ACC112 (cell line): ENCODE measurements around the gene NFIA.

Source experiments
- H2AFZ ChIP-seq: fragments of 200-600 bp; sonication (generic); one replicate; pipeline ENCODE4 v1.6.0; 2017; ENCODE audit warnings: antibody characterized with exemption, low read length; ENCODE audit not compliant: unreplicated experiment
- H3K27ac ChIP-seq: fragments of 200-600 bp; sonication (generic); 2 replicates; pipeline ENCODE4 v1.5.1; 2014; ENCODE audit warnings: low read depth, mild to moderate bottlenecking, antibody characterized with exemption, low read length, moderate library complexity
- H3K27me3 ChIP-seq: fragments of 200-600 bp; sonication (generic); 2 replicates; pipeline ENCODE4 v1.6.1; 2014; ENCODE audit warnings: mild to moderate bottlenecking, antibody characterized with exemption, low read length, moderate library complexity, mixed read lengths; ENCODE audit not compliant: insufficient read depth
- H3K36me3 ChIP-seq: fragments of 200-600 bp; sonication (generic); 2 replicates; pipeline ENCODE4 v1.6.1; 2016; ENCODE audit warnings: mild to moderate bottlenecking, antibody characterized with exemption, low read length, moderate library complexity, mixed read lengths; ENCODE audit not compliant: insufficient read depth
- H3K4me1 ChIP-seq: fragments of 200-600 bp; sonication (generic); one replicate; pipeline ENCODE4 v1.6.1; 2016; ENCODE audit warnings: low read length, mixed read lengths; ENCODE audit not compliant: insufficient read depth, unreplicated experiment, control insufficient read depth
- H3K4me3 ChIP-seq: fragments of 200-600 bp; sonication (generic); 2 replicates; pipeline ENCODE4 v1.5.1; 2014; ENCODE audit warnings: mild to moderate bottlenecking, low read depth, low read length
- H3K79me2 ChIP-seq: fragments of 200-600 bp; sonication (generic); one replicate; pipeline ENCODE4 v1.6.0; 2016; ENCODE audit warnings: low read length; ENCODE audit not compliant: control insufficient read depth, unreplicated experiment, insufficient read depth

Gene NFIA

DNA sequence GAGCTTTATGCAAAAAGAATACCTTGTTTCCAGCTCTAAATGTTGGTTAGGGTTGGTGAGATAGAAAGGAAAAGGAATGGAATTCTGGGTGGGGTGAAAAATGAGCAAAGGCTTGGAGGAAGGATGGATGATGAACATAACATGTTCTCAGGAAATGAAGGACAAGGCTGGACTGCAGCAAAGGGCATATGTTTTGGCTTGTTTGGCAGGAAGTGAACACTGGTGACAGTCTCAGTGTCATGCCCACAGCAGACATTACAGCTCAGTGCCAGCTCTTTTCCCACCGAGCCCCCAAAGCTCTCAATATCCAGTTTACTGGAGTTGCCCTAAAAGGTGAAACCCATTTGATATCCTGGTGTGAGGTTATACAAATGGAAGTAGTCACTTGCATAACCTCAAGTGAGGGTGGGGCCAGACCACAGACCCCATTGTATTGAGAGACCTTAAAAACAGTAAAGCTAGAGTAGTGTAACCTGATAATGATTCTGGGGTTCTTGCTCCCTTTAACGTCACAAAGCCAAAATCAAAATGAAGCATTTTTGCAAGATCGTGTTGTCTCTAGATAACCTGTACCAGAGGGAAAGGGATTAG lies 270.6 kb downstream of the NFIA start:
- H3K4me3 ChIP-seq: no peak overlapping the region
- no peak overlapping the region for H2AFZ ChIP-seq
- H3K27ac ChIP-seq: no peak overlapping the region
- no peaks in the 10 kb centered on the region for H3K27me3 ChIP-seq
- no peaks in the 10 kb centered on the region for H3K4me1 ChIP-seq
- no peaks in the 10 kb centered on the region for H3K36me3 ChIP-seq
- no peaks in the 10 kb centered on the region for H3K79me2 ChIP-seq

DNA sequence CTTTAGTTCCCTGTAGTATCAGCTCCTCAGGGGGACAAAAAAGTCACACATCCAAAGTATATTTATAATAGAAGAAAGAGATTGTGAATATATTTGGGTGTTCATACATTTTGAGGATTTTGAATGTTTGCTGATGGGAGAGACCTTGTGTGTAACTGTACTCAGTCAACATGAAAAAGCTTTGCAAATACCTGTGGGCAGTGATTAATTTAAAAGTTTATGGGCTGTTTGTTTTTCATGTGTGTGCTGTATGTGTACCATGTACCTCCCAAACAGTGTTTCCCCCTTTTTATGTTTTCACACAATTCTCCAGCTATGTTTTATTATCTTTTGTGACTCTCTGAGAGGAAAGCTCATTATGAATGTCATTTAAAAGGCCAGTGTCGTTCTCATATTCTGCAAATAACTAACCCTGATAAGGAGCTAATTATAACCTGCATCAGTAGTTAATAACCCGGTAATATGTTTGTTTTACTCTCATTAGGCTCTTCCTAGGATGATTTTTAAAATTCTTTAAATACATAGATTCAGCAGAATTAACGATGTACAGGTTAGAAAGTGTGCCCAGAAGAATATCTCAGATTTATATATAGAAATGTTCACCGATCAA lies 271.5 kb downstream of the NFIA start:
- peaks cover 4% of the 10 kb centered on the region for H3K4me1 ChIP-seq
- H3K4me3 ChIP-seq: no peak overlapping the region
- no peak overlapping the region for H2AFZ ChIP-seq
- H3K27me3 ChIP-seq: no peaks in the 10 kb centered on the region
- H3K36me3 ChIP-seq: no peaks in the 10 kb centered on the region
- no peak overlapping the region for H3K27ac ChIP-seq
- no peaks in the 10 kb centered on the region for H3K79me2 ChIP-seq

DNA sequence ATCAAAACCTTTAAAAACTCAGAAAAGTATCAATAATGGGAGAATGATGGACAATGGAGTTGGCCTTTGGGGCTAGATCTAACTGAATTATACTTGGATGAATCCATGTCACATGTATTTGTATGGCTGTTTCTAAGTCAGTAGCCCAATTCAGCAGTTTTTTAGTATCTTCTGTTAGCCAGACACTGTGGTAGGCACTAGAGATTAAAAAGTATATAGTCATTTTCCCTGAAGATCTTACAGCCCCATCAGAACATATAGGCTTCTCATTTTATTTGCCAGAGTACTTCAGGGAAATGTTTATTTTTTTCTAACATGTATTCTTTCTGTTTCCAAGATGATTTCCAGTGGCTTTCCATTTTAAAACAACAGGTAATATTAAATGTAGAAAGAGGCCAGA lies 273.7 kb downstream of the NFIA start:
- Histone ChIP-seq H2AFZ (no peak overlapping the region), H3K4me3 (no peak overlapping the region), H3K27ac (no peak overlapping the region), H3K4me1 (peaks cover 4% of the 10 kb centered on the region), H3K36me3 (no peaks in the 10 kb centered on the region), H3K27me3 (no peaks in the 10 kb centered on the region), H3K79me2 (no peaks in the 10 kb centered on the region)

DNA sequence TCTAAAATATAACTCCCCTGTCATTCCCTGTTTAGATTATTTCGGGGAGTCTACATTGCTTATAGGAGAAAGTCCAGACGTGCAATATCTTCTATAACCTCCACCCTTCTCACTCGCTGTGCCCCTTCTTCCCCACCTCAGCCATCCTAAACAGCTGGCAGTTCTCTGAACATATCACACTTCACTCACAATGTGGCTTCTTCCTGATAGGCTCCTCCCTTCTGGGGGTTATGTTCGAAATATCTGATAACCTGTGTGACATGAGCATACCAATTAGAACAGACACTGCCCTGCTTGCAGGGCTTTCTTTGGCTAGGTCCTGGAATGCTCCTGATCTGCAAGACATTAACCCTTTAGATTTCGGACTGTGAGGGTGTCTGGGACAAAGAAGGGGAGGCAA lies 274.6 kb downstream of the NFIA start:
- Histone ChIP-seq H2AFZ (no peak overlapping the region), H3K79me2 (no peaks in the 10 kb centered on the region), H3K27me3 (no peaks in the 10 kb centered on the region), H3K4me1 (peaks cover 4% of the 10 kb centered on the region), H3K36me3 (no peaks in the 10 kb centered on the region), H3K4me3 (no peak overlapping the region), H3K27ac (no peak overlapping the region)

DNA sequence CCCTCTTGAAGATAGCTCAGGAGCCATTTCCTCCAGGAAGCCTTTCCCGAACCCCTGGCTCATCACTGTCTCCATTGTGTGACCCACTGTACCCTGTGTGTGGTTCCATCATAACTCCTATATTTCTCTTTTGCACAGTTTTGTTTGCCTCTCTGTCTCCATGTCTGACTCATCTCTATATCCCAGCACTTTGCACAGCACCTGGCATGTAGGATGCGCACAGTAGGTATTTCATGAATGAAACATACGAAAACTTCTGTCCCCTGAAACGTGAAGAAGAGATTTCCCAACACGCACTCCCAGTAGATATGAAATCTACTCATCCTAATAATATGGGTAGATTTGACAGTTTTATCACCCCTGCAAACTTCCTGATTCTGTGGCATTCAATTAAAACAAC lies 275.2 kb downstream of the NFIA start:
- H3K79me2 ChIP-seq: no peaks in the 10 kb centered on the region
- H3K27me3 ChIP-seq: no peaks in the 10 kb centered on the region
- H3K27ac ChIP-seq: no peak overlapping the region
- H3K4me1 ChIP-seq: peaks cover 4% of the 10 kb centered on the region
- H2AFZ ChIP-seq: no peak overlapping the region
- no peaks in the 10 kb centered on the region for H3K36me3 ChIP-seq
- H3K4me3 ChIP-seq: no peak overlapping the region

DNA sequence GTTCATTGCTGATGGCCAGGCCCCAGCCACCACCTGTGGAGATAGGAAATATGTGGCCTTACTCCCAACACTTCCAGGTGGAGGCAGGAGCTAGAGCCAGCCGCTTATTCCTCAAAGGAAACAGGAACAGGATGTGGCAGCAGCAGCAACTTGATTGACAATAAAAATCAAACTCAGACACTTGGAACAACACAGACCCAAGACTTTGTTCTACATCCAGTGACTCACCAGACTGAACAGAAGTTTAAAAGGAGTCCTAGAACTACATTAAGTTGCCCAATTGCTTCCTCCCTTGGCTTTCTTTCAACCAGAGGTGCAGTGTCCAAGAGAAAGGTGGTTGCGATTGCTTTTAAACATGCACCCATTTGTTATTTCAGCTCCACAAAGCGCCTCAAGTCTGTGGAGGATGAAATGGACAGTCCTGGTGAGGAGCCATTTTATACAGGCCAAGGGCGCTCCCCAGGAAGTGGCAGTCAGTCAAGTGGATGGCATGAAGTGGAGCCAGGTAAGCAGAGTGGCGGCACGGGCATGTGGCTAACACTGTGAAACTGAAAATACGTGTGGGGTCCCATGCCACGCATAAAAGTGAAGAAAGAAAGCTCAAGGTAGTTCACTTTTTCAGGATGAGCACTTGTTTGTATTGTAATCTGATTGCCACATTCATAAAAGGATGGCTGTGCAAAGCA lies 276.6 kb downstream of the NFIA start:
- Histone ChIP-seq H3K27me3 (no peaks in the 10 kb centered on the region), H3K4me1 (peaks cover 4% of the 10 kb centered on the region), H3K36me3 (no peaks in the 10 kb centered on the region), H3K27ac (no peak overlapping the region), H2AFZ (no peak overlapping the region), H3K79me2 (no peaks in the 10 kb centered on the region), H3K4me3 (no peak overlapping the region)

DNA sequence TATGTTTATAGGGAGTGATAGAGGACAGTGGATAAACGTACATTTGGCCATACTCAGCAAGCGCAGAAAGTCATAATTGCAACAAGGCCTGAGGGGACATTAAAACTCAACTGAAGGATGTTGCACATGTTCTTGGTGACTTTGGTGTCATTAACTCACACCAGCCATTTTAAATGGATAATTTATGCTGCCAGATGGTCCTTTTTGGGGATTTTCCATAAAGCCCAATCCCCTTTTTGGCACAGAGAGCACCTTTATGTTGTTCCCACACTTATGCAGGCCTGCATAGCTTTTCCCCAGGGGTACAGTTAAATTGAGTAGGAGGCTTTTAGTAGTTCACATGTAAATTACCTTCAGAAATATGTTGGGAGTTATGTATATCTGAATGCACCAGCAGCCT lies 279.6 kb downstream of the NFIA start:
- Histone ChIP-seq H3K4me3 (no peak overlapping the region), H3K27ac (no peak overlapping the region), H3K36me3 (no peaks in the 10 kb centered on the region), H2AFZ (no peak overlapping the region), H3K79me2 (no peaks in the 10 kb centered on the region), H3K27me3 (no peaks in the 10 kb centered on the region), H3K4me1 (peaks cover 4% of the 10 kb centered on the region)

DNA sequence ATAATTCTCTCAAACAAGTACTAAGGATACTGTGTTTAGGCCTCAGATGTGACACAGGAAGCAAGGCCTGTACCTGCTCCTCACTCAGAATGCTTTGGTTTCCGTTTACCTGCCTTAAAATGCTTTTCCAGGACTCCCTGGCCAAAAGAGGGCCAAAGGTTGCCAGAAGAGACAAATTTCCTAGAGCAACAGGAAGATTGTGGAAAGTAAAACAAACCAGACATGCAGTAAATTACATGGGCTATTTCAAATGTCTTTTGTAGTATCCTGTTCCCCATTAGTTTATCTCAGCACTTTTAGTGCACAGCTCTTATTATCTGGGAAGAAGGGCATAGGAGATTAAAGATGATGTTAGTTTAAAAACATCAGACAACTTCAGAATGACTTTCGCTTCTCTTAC lies 280.0 kb downstream of the NFIA start:
- no peaks in the 10 kb centered on the region for H3K27me3 ChIP-seq
- H3K79me2 ChIP-seq: no peaks in the 10 kb centered on the region
- H3K4me3 ChIP-seq: no peak overlapping the region
- H3K36me3 ChIP-seq: no peaks in the 10 kb centered on the region
- no peak overlapping the region for H2AFZ ChIP-seq
- H3K4me1 ChIP-seq: peaks cover 4% of the 10 kb centered on the region
- no peak overlapping the region for H3K27ac ChIP-seq

DNA sequence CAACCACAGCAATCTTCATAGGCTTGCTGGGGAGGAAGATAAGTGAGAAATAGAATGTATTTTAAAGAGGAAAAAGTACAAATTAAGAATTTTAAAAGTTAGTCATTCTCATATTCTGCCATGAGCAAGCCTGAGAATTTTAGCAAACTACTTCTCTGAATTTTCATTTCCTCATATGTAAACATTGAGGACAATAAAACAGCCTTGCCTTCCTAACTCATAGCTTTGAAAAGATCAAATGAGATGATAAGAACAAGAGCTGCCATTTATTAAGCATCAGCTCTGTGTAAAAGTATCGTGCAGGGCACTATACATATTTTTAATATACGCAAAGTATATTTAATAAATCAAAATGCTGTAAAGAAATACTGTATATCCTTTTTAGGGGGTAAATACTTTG lies 286.0 kb downstream of the NFIA start:
- no peaks in the 10 kb centered on the region for H3K27me3 ChIP-seq
- no peak overlapping the region for H3K4me3 ChIP-seq
- no peak overlapping the region for H3K27ac ChIP-seq
- peaks cover 6% of the 10 kb centered on the region; the same call in 1 of the 2 replicates for H3K36me3 ChIP-seq
- no peak overlapping the region for H2AFZ ChIP-seq
- no peaks in the 10 kb centered on the region for H3K4me1 ChIP-seq
- H3K79me2 ChIP-seq: no peaks in the 10 kb centered on the region

DNA sequence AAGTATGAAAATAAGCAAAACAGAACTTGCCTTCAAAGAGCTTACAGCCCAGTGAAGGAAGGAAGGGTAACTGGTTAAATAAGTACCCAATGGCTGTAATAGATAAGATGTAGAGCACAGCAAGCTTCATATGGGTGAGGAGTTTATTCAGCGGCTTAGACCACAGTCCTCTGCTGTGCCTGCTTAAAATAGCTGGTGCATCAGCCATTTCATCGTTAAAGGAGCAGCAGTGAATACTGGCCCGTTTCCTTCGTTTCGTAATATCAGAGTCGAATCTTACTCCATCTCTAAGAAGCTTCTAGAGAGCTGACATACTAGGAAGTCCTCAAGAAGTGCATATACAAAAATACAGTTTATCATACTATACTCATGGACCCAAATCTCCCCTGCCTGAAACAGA lies 286.5 kb downstream of the NFIA start:
- no peak overlapping the region for H3K27ac ChIP-seq
- H2AFZ ChIP-seq: no peak overlapping the region
- H3K36me3 ChIP-seq: peaks cover 6% of the 10 kb centered on the region; the same call in 1 of the 2 replicates
- no peaks in the 10 kb centered on the region for H3K79me2 ChIP-seq
- H3K27me3 ChIP-seq: no peaks in the 10 kb centered on the region
- H3K4me1 ChIP-seq: no peaks in the 10 kb centered on the region
- no peak overlapping the region for H3K4me3 ChIP-seq
